K562 (cell line): Measurements from ENCODE around the gene RBM4B. TPM values are rescaled to one million over a fixed set of nuclear protein-coding genes. Genes with fewer than 3 reads are reported as not detected.

Experiments used
- CBX2 ChIP-seq: fragments of 200-600 bp; sonication (generic); IDR thresholded peaks from one replicate; pipeline ENCODE4 v1.6.1; 2012; ENCODE audit warnings: mild to moderate bottlenecking, low read length, inconsistent platforms; ENCODE audit not compliant: insufficient read depth, poor library complexity, severe bottlenecking
- DPF2 ChIP-seq: fragments of 450-650 bp; IDR thresholded peaks from 2 replicates; pipeline ENCODE4 v1.6.1; 2016
- GABPB1 ChIP-seq: sonication (generic); formaldehyde crosslinking; IDR thresholded peaks from 2 replicates; pipeline ENCODE4 v1.8.0; 2022; ENCODE audit warnings: mild to moderate bottlenecking, missing genetic modification reagents
- HNRNPLL ChIP-seq: fragments of 200-400 bp; formaldehyde crosslinking; IDR thresholded peaks from 2 replicates; pipeline ENCODE4 v1.6.1; 2017; ENCODE audit warnings: low read length, low read depth, mild to moderate bottlenecking; ENCODE audit not compliant: poor library complexity, severe bottlenecking
- KLF16 ChIP-seq: IDR thresholded peaks from 2 replicates; pipeline ENCODE4 v1.6.1; 2016; ENCODE audit warnings: antibody characterized with exemption
- PBX2 ChIP-seq, 2 experiments: IDR thresholded peaks in 1 of 2; conservative IDR thresholded peaks in 1 of 2; 2 replicates each; pipeline ENCODE4 v1.6.1; 2016; ENCODE audit warnings: low read depth in 2 of 2, mild to moderate bottlenecking in 1 of 2, missing compliant biosample characterization in 1 of 2, missing genetic modification characterization in 1 of 2, moderate library complexity in 1 of 2
- SP2 ChIP-seq: IDR thresholded peaks from 2 replicates; pipeline ENCODE4 v1.6.1; 2011; ENCODE audit warnings: mild to moderate bottlenecking, low read depth, low read length, moderate library complexity; ENCODE audit not compliant: poor library complexity, severe bottlenecking; ENCODE audit errors: extremely low read depth
- TARDBP ChIP-seq: fragments of 450-650 bp; IDR thresholded peaks from 2 replicates; pipeline ENCODE4 v1.6.1; 2016
- TCF3 ChIP-seq: sonication (generic); formaldehyde crosslinking; IDR thresholded peaks from 2 replicates; pipeline ENCODE4 v1.4.0; 2020; ENCODE audit warnings: mild to moderate bottlenecking, missing genetic modification reagents
- ZKSCAN8 ChIP-seq: fragments of 200-800 bp; sonication (Bioruptor generic); IDR thresholded peaks from 2 replicates; pipeline ENCODE4 v1.6.1; 2016; ENCODE audit warnings: missing genetic modification characterization, missing compliant biosample characterization
- ZNF184 ChIP-seq: sonication (generic); formaldehyde crosslinking; IDR thresholded peaks from 2 replicates; pipeline ENCODE4 v1.5.0; 2020; ENCODE audit warnings: missing genetic modification reagents
- ZNF277 ChIP-seq: fragments of 250-450 bp; sonication (Bioruptor Pico); IDR thresholded peaks from 2 replicates; pipeline ENCODE4 v1.8.0; 2022; ENCODE audit warnings: inconsistent platforms, mild to moderate bottlenecking, moderate library complexity, borderline replicate concordance
- ZNF280B ChIP-seq: fragments of 250-450 bp; sonication (Bioruptor Pico); IDR thresholded peaks from 2 replicates; pipeline ENCODE4 v1.5.1; 2021; ENCODE audit warnings: mild to moderate bottlenecking
- ZNF395 ChIP-seq: fragments of 200-800 bp; sonication (Bioruptor generic); IDR thresholded peaks from 2 replicates; pipeline ENCODE4 v1.6.1; 2017; ENCODE audit warnings: missing genetic modification characterization, missing compliant biosample characterization
- ZNF408 ChIP-seq: fragments of 250-450 bp; sonication (Bioruptor Pico); IDR thresholded peaks from 2 replicates; pipeline ENCODE4 v1.4.0; 2020; ENCODE audit warnings: low read depth, mild to moderate bottlenecking, moderate library complexity
- polyA plus RNA-seq, 8 experiments: library from polyadenylated mRNA; depleted of rRNA in 4 of 8; stranded (reverse) in 5 of 8; unstranded in 3 of 8; fragments of >200 nt; fragmentation: Nextera tagmentation in 2 of 8; fragmentation: Illumina TruSeq in 1 of 8; extraction: Ambion mirVana in 2 of 8; extraction: Trizol in 1 of 8; gene quantifications; 2 replicates each; pipeline versions ENCODE4 v1.2.1 to v1.2.3, GENCODE V29; 2011 to 2014; ENCODE audit warnings: inconsistent platforms in 1 of 8, missing spikeins in 1 of 8
- total RNA-seq, 7 experiments: library from RNA; depleted of rRNA in 6 of 7; stranded (reverse); fragments of >200 nt in 6 of 7; fragmentation: Illumina TruSeq in 2 of 7; extraction: Trizol in 2 of 7; gene quantifications; 2 replicates each; pipeline versions ENCODE4 v1.2.1 to v1.2.3, GENCODE V29; 2011 to 2021; ENCODE audit warnings: low replicate concordance in 1 of 7
- TF ChIP-seq, protein P1 (sequence below): fragments of 450-650 bp; formaldehyde crosslinking; conservative IDR thresholded peaks from 2 replicates; pipeline ENCODE4 v1.4.0; 2022; ENCODE audit warnings: mild to moderate bottlenecking, missing genetic modification characterization

RBM4B gene
- total and polyA plus RNA-seq, 9 of the 15 experiments (the other 6 are each of a cell fraction or from before 2014, with no cell fraction given), result 14.6 to 39.9 (median 23.3) TPM

DNA sequence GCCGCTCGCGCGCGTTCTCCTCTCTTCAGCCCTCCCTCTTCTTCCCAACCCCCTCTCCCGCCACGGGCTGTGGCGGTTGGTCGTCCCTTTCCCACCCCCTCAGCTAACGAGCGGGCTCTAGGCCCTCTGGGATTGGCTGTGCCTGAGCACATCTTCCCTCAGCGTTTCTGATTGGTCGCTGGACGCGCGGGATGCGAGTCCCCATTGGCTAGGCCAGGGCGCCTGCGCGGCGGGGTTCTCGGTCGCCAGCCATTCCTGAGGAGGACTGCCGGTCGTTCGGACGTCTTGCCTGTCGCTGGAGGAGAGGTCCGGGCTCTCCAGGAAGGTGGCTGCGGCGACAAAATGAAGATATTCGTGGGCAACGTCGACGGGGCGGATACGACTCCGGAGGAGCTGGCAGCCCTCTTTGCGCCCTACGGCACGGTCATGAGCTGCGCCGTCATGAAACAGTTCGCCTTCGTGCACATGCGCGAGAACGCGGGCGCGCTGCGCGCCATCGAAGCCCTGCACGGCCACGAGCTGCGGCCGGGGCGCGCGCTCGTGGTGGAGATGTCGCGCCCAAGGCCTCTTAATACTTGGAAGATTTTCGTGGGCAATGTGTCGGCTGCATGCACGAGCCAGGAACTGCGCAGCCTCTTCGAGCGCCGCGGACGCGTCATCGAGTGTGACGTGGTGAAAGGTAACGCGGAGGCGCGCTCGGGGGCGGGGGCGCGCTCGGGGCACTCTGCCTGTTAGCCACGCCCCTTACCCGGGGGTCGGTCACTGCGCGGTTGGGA lies 61.1 kb downstream of the RBM4B start, which contains the start of gene RBM14 (continued):
- TF ChIP-seq, protein P1, sequence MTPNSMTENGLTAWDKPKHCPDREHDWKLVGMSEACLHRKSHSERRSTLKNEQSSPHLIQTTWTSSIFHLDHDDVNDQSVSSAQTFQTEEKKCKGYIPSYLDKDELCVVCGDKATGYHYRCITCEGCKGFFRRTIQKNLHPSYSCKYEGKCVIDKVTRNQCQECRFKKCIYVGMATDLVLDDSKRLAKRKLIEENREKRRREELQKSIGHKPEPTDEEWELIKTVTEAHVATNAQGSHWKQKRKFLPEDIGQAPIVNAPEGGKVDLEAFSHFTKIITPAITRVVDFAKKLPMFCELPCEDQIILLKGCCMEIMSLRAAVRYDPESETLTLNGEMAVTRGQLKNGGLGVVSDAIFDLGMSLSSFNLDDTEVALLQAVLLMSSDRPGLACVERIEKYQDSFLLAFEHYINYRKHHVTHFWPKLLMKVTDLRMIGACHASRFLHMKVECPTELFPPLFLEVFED (CRISPR knock-in tag), result no peak
- TF ChIP-seq TARDBP, result no peak
- TF ChIP-seq GABPB1 (CRISPR knock-in tag), result peak; percentile 82
- no peak for TF ChIP-seq ZKSCAN8 (CRISPR knock-in tag)
- TF ChIP-seq KLF16, result no peak
- TF ChIP-seq DPF2, result no peak
- no peak for TF ChIP-seq PBX2 (CRISPR knock-in tag; IDR thresholded peaks at IDR 0.05; ENCODE audit: low read depth)
- TF ChIP-seq PBX2 (tag; conservative IDR thresholded peaks at IDR 0.05; ENCODE audit: low read depth), result peak; percentile 24; the same call in 1 of the 2 replicates
- TF ChIP-seq ZNF408 (CRISPR knock-in tag), result no peak
- no peak for TF ChIP-seq ZNF280B
- TF ChIP-seq SP2, result peak; percentile 71
- TF ChIP-seq HNRNPLL, result peak; percentile 40
- TF ChIP-seq ZNF277, result no peak
- TF ChIP-seq ZNF184, result no peak
- TF ChIP-seq TCF3, result peak; percentile 2
- no peak for TF ChIP-seq CBX2
- TF ChIP-seq ZNF395 (CRISPR knock-in tag), result peak; percentile 95
